ENCODE data around the gene HSPA4L.

HSPA4L gene

GRCh38 chr4:127783955-127784770 lies 2.0 kb downstream of the HSPA4L start:
- no peak for DNase-seq

GRCh38 chr4:127788517-127788916 lies 6.4 kb downstream of the HSPA4L start:
- no peak for DNase-seq

- DNase-seq, result no peak
These were observed 9.3 kb downstream of the HSPA4L start for GRCh38 chr4:127791391-127791790.

DNA sequence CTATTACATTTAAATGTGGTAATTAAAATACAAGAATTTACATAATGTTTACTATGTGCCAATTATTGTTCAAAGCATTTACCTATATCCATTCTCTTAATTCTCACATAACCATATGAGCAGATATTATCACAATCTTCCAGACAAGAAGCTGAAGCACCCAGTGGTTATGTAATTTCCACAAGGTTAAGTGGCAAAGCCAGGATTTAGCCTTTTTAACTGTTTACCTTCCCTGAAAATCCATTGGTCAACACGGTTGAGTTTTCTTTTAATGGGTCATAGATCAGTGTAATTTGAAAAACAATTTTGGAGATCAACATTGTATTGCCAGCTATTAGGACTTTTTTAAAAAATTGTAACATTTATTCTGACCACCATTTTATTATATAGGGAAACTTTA lies 11.4 kb downstream of the HSPA4L start:
- no peak for DNase-seq

GRCh38 chr4:127799711-127800110 lies 17.6 kb downstream of the HSPA4L start:
- DNase-seq, result no peak

- no peak for DNase-seq
These were observed 27.2 kb downstream of the HSPA4L start for GRCh38 chr4:127809173-127809800.

GRCh38 chr4:127810551-127810950 lies 28.4 kb downstream of the HSPA4L start:
- no peak for DNase-seq

DNA sequence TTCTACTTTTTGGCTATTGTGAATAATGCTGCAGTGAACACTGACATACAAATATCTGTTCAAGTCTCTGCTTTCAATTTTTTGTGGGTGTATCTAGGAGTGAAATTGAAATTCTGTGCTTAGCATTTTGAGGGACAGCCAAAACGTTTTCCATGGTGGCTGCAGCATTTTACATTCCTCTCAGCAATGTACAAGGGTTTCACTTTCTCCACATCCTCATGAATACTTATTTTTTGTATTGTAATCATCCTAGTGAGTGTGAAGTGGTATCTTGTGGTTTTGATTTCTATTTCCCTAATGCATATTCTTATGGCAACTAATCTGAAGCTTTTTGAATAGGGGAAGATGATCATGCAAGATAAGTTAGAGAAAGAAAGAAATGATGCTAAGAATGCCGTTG lies 40.3 kb downstream of the HSPA4L start:
- no peak for DNase-seq

DNA sequence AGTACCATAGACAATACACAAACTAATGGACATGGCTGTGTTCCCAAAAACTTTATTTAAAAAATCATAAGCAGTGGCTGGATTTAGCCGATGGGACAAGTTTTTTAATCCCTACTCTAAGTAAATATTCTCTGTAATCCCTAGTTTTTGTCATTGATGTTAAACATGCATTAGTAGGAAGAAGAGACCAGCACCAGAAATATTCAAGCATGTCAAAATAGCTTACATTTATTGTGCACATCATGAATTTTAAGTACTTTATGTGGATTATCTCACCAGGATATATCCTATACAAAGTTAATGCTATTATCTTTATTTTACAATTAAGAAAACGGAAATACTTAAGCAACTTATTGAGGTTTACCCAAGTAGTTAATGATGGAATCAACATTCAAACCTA lies 46.0 kb downstream of the HSPA4L start:
- no peak for DNase-seq

GRCh38 chr4:127829014-127829413 lies 46.9 kb downstream of the HSPA4L start:
- DNase-seq, result no peak

DNA sequence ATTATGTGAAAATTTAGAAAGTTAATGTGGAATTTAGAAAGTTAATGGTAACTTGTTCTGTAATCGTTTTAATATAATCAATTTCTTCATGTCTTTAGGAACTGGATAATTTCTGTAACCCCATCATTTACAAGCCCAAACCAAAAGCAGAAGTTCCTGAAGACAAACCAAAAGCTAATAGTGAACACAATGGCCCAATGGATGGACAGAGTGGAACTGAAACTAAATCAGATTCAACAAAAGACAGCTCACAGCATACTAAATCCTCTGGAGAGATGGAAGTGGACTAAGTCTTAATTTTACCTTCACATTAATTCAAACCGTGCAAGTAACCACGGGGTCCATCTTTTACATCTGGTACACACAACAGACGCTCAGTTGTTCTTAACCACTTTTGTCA lies 50.5 kb downstream of the HSPA4L start:
- no peak for DNase-seq

DNA sequence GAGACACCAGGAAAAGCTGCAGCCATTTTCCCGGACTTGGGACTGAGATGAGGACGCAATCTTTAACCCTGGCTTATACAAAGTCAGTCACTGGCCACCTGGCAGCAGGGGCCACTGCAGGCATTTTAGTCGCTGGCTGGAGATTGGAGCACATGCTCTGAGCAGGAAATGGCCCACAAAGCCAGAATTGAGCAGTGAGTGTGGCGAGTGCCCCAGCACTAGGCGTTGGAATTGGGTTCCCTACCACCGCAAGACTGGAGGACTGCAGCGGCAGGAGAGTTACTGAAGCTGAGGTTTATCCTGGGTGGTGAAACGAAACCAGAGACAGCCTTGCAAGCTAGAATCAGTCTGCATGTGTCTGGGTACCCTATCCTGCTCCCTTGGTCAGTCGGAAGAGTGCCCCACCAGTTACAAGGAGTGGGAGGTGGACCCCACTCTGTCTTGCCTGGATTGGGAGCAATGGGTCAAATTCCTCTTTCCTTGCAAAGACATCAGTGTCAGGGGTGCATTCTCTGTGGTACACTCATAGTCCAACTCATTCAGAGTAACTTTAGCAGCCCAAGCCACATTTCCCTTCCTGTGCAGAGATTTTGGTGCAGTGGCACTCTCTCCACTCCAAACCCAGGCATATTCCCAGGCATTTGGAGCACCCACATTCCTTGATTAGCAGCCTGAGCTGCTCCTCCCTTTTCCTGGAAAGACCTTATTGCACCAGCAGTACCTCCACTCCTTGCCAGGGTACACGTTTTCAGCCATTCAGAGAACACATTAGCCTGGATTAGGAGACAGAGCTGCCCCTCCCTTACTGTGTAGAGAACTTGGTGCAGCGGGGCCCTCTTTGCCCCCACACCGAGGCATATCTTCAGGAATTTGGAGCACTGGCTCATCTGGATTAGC lies 61.8 kb downstream of the HSPA4L start:
- no peak for DNase-seq

- DNase-seq, result no peak
These were observed 62.5 kb downstream of the HSPA4L start for GRCh38 chr4:127844601-127845116.

GRCh38 chr4:127846061-127846460 lies 63.9 kb downstream of the HSPA4L start:
- no peak for DNase-seq

- DNase-seq, result no peak
These were observed 64.6 kb downstream of the HSPA4L start for GRCh38 chr4:127846765-127847164.

- DNase-seq, result no peak
These were observed 67.5 kb downstream of the HSPA4L start for GRCh38 chr4:127849505-127850234.

- DNase-seq, result no peak
These were observed 70.5 kb downstream of the HSPA4L start for GRCh38 chr4:127852661-127853060.

GRCh38 chr4:127856196-127856812 lies 74.2 kb downstream of the HSPA4L start:
- DNase-seq, result no peak

DNA sequence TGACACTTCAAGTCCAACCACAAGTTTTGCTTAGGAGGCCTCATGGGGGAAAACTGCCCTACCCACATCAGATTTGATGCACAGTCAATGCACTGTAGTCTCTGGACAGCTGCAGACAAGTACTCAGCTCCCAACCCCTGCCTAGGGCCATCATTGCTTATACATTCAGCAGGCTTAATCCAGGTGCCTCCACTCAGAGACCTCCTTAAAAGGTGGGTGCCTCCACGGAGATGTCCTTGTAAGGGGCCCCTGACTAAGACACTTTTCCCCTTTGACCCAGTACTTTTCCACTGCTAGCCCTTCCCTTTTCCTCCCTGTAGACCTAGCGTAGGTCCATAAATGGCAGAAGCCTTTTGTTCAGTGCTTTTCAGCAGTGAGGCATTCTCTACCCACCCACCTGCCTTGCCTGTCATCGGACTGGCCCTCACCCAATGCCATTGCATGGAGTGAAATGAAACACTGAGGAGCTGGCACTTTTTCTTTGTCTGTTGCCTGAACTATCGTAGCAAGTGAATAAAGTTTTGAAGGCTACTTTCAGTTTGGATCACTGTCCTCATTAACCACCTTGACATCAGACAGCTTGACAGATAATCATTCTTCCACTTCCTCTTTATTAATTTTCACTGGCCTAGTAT lies 74.8 kb downstream of the HSPA4L start:
- no peak for DNase-seq

DNA sequence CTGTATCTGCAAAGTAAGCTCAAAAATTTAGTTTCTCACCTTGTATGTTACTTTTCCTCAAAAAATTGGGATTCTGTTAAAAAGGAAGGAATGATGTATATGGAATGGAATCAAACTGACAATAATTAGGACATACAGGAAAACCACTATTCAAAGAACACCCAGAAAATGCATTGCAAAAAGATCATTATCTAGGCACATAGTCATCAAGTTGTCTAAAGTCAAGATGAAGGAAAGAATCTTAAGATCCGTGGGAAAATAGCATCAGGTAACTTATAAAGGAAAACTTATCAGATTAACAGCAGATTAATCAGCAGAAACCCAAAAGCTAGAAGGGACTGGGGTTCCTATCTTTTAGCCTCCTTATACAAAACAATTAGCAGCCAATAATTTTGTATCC lies 75.5 kb downstream of the HSPA4L start:
- DNase-seq, result no peak

- DNase-seq, result no peak
These were observed 86.1 kb downstream of the HSPA4L start for GRCh38 chr4:127868196-127868595.

- no peak for DNase-seq
These were observed 88.2 kb downstream of the HSPA4L start for GRCh38 chr4:127870281-127870680.

Data from NCI-H510A (cell line).